ENCODE data around the gene KLF6. TPM values are rescaled to one million over a fixed set of nuclear protein-coding genes. Genes with fewer than 3 reads are reported as not detected.
A peak's percentile ranks its signal among the peaks of the same experiment; 100 is the strongest.

KLF6 gene
- total RNA-seq, 1 donor from 2014 or later = 99.1 TPM

GRCh38 chr10:3749011-3749410, 36.0 kb downstream of the KLF6 start:
- no peaks in the 10 kb centered on the region for H3K9me3 Mint-ChIP-seq
- H3K4me1 Mint-ChIP-seq = peaks cover 37% of the 10 kb centered on the region
- H3K36me3 Mint-ChIP-seq = no peaks in the 10 kb centered on the region
- no peak for TF ChIP-seq CTCF (IDR thresholded peaks at IDR 0.05; ENCODE audit: unreplicated experiment)
- no peak for DNase-seq (ENCODE audit: low spot score in 2 of 2, unreplicated experiment in 2 of 2)
- peak overlapping the region; percentile 87 for H3K27ac Mint-ChIP-seq
- no peak overlapping the region for H3K4me3 Mint-ChIP-seq
- no peaks in the 10 kb centered on the region for H3K27me3 Mint-ChIP-seq (ENCODE audit: low read depth)

GRCh38 chr10:3748484-3748883, 36.5 kb downstream of the KLF6 start:
- no peak for DNase-seq (ENCODE audit: low spot score in 2 of 2, unreplicated experiment in 2 of 2)
- Mint-ChIP-seq H3K27me3 (ENCODE audit: low read depth) (no peaks in the 10 kb centered on the region), H3K27ac (no peak overlapping the region)

DNA sequence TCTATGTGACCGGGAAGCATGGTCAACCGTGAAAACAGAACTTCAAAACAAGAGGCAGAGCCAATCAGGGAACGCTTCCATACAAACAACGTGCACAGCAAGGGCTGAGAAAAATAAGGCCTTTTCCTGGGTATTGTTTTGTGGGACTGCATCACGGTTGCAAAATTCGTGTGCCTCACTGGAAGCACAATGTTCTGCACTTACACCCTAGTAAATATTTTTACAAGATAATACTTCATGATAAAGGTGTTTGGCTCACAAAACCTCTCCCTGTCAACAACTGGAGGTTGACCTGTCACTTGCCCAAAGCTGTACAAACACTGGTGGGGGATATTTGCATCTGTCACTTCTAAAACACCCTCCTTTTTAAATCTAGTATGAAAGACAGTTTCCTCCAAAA, 37.0 kb downstream of the KLF6 start:
- Mint-ChIP-seq H3K4me3 (no peak overlapping the region), H3K9me3 (no peaks in the 10 kb centered on the region), H3K27ac (no peak overlapping the region), H3K4me1 (peaks cover 37% of the 10 kb centered on the region), H3K36me3 (no peaks in the 10 kb centered on the region), H3K27me3 (ENCODE audit: low read depth) (no peaks in the 10 kb centered on the region)
- TF ChIP-seq CTCF (IDR thresholded peaks at IDR 0.05; ENCODE audit: unreplicated experiment) = no peak
- no peak for DNase-seq (ENCODE audit: low spot score in 2 of 2, unreplicated experiment in 2 of 2)

More at GRCh38 chr10:3748484-3748883, 36.5 kb downstream of the KLF6 start:
- TF ChIP-seq CTCF (IDR thresholded peaks at IDR 0.05; ENCODE audit: unreplicated experiment) = no peak
- H3K4me1 Mint-ChIP-seq = peaks cover 37% of the 10 kb centered on the region
- no peak overlapping the region for H3K4me3 Mint-ChIP-seq
- H3K36me3 Mint-ChIP-seq = no peaks in the 10 kb centered on the region
- H3K9me3 Mint-ChIP-seq = no peaks in the 10 kb centered on the region

DNA sequence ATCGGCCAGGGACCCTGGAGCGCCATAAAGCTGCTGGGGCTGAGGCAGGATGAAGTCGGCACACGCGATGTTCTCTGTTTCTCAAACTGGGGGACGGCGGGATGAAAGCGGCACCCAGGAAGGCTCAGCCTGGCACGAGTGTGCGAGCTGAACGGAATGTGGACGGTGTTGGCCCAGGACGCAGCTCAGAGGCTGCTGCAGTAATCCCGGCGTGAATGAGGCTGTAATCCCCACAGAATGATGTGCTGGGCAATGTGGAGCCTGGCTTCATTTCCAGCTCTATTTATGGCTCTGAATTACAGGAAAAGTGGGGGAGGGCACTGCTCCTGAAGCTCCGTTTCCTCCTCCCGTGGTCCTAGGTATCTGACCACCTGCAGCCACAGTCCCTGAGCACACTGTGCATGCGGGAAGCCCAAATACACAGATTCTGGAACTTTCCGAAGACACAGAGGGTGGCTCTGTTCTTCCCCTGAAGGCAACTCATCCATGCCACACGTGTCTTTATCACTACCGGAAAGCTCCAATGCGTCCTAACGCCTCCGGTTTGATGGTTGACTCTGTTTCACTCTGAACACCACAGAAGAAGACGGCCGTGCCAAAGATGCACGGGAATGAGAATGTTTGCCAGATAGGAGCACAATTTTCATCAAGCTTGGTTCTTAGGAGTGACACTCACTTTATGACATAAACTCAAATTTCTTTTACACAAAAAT, 37.6 kb downstream of the KLF6 start:
- Mint-ChIP-seq H3K36me3 (no peaks in the 10 kb centered on the region), H3K27ac (no peak overlapping the region), H3K27me3 (ENCODE audit: low read depth) (no peaks in the 10 kb centered on the region), H3K4me3 (no peak overlapping the region), H3K9me3 (no peaks in the 10 kb centered on the region), H3K4me1 (peaks cover 37% of the 10 kb centered on the region)
- no peak for DNase-seq (ENCODE audit: low spot score in 2 of 2, unreplicated experiment in 2 of 2)
- TF ChIP-seq CTCF (IDR thresholded peaks at IDR 0.05; ENCODE audit: unreplicated experiment) = no peak

GRCh38 chr10:3746634-3747033, 38.4 kb downstream of the KLF6 start:
- Mint-ChIP-seq H3K27ac (no peak overlapping the region), H3K27me3 (ENCODE audit: low read depth) (no peaks in the 10 kb centered on the region), H3K9me3 (no peaks in the 10 kb centered on the region), H3K4me3 (no peak overlapping the region), H3K4me1 (peaks cover 37% of the 10 kb centered on the region), H3K36me3 (no peaks in the 10 kb centered on the region)
- no peak for DNase-seq (ENCODE audit: low spot score in 2 of 2, unreplicated experiment in 2 of 2)
- no peak for TF ChIP-seq CTCF (IDR thresholded peaks at IDR 0.05; ENCODE audit: unreplicated experiment)
